ENCODE results near the gene BANP.
A peak's percentile ranks its signal among the peaks of the same experiment; 100 is the strongest.
"Not testable (repeated sequence)": the region's sequence is repeated elsewhere in the genome, so short reads cannot be mapped to it uniquely, and the experiment has no call there.

BANP gene

DNA sequence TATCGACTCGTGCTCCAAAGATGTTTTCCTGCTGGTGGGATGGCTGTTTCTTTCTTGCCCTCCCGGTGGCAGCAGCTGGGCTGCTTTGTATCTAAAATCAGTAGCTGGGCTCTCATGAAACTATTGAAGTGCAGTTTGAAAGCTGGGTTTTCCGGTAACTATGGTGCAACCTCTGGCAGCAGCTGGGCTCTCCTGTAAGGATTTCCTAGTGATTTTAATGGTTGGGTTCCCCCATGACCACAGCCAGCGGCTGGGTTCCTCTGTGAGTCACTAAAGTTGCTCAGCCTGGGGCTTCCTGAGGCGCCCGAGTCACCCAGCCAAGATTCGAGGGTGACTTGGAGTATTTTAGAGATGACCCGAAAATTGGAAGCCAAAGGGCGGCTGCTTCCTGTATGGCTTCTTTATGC, 73.9 kb downstream of the BANP start:
- H4K91ac ChIP-seq (ENCODE audit: low read depth, low read length); H4K8ac ChIP-seq (ENCODE audit: low read depth, low read length); H2BK120ac ChIP-seq (ENCODE audit: insufficient read depth, low read length, poor library complexity); H3K9ac ChIP-seq (ENCODE audit: low read length); H3K4ac ChIP-seq (ENCODE audit: low read depth, low read length); H3K4me2 ChIP-seq (ENCODE audit: low read length); H3K23ac ChIP-seq (ENCODE audit: low read length); H3K4me1 ChIP-seq (ENCODE audit: control insufficient read depth in 1 of 2, insufficient read depth in 2 of 2, low read length in 2 of 2); H3K4me3 ChIP-seq (ENCODE audit: low read depth, low read length); H2BK5ac ChIP-seq (ENCODE audit: low read depth, low read length, poor library complexity); H3K9me3 ChIP-seq (ENCODE audit: insufficient read depth, low read depth, low read length); H3K27ac ChIP-seq (ENCODE audit: low read depth, low read length); H3K14ac ChIP-seq (ENCODE audit: low read length); H3K27me3 ChIP-seq (ENCODE audit: insufficient read depth, low read length); H2AFZ ChIP-seq (ENCODE audit: insufficient read depth, low read length, poor library complexity); H3K79me2 ChIP-seq (ENCODE audit: control insufficient read depth, insufficient read depth, low read length, poor library complexity); H2BK12ac ChIP-seq (ENCODE audit: low read length); H2AK5ac ChIP-seq (ENCODE audit: low read length); H3K79me1 ChIP-seq (ENCODE audit: low read length); H4K12ac ChIP-seq (ENCODE audit: low read depth, low read length); H3K18ac ChIP-seq (ENCODE audit: low read length): not testable (repeated sequence)
- DNase-seq: peak; percentile 50 to 79
- H3K36me3 ChIP-seq (ENCODE audit: control insufficient read depth in 1 of 2, insufficient read depth in 2 of 2, low read length in 2 of 2): peaks cover 28 to 34% of the 10 kb centered on the region in 2 experiments
- no CpG with 5 or more reads among the region's 10 CpGs for WGBS (ENCODE audit: extremely low coverage, insufficient coverage, insufficient read length)

DNA sequence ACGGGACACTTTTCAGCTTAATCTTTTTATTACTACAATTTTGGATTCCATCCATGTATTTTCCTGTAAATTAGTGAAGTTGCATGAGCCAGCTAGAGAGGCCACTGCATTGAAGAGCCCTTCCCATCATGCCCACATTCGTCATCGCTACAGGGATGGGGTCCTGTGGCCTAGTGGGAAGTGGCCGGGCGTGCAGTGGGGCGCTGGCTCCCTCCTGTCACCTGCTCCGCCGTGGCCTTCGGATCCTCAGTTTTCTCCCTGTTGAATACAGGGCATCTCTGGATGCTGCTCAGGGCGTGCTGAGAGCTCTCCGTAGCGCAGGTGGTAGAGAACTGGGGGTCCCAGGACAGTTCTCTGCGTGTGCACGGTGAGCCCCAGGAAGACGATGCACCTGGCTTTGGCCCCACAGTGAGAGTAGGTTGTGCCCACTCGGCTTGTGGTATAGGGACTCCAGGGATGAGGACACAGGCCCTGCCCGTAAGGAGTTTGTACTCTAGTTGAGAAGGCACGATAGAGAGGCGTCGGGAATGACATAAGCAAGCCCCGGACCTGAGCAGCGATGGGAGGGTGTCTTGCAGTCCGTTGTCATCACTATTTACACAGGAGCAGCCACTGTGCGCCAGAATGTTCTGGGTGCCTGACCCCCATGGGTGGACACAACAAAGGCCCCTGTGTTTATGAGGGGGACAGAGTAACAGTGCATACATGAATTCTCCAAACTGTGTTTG, 74.8 kb downstream of the BANP start:
- not testable (repeated sequence) for H4K91ac ChIP-seq (ENCODE audit: low read depth, low read length); H2BK120ac ChIP-seq (ENCODE audit: insufficient read depth, low read length, poor library complexity); H2AFZ ChIP-seq (ENCODE audit: insufficient read depth, low read length, poor library complexity); H4K8ac ChIP-seq (ENCODE audit: low read depth, low read length); H3K27ac ChIP-seq (ENCODE audit: low read depth, low read length); H3K4ac ChIP-seq (ENCODE audit: low read depth, low read length); H3K14ac ChIP-seq (ENCODE audit: low read length); H3K9ac ChIP-seq (ENCODE audit: low read length); H3K4me3 ChIP-seq (ENCODE audit: low read depth, low read length); H2BK5ac ChIP-seq (ENCODE audit: low read depth, low read length, poor library complexity); H4K12ac ChIP-seq (ENCODE audit: low read depth, low read length); H3K18ac ChIP-seq (ENCODE audit: low read length); H3K23ac ChIP-seq (ENCODE audit: low read length); DNase-seq; H3K27me3 ChIP-seq (ENCODE audit: insufficient read depth, low read length); H3K4me2 ChIP-seq (ENCODE audit: low read length); H2AK5ac ChIP-seq (ENCODE audit: low read length); H3K79me1 ChIP-seq (ENCODE audit: low read length); H3K79me2 ChIP-seq (ENCODE audit: control insufficient read depth, insufficient read depth, low read length, poor library complexity); H2BK12ac ChIP-seq (ENCODE audit: low read length); H3K9me3 ChIP-seq (ENCODE audit: insufficient read depth, low read depth, low read length); H3K4me1 ChIP-seq (ENCODE audit: control insufficient read depth in 1 of 2, insufficient read depth in 2 of 2, low read length in 2 of 2)
- H3K36me3 ChIP-seq (ENCODE audit: control insufficient read depth in 1 of 2, insufficient read depth in 2 of 2, low read length in 2 of 2): peaks cover 23 to 31% of the 10 kb centered on the region in 2 experiments
- no CpG with 5 or more reads among the region's 24 CpGs for WGBS (ENCODE audit: extremely low coverage, insufficient coverage, insufficient read length)

DNA sequence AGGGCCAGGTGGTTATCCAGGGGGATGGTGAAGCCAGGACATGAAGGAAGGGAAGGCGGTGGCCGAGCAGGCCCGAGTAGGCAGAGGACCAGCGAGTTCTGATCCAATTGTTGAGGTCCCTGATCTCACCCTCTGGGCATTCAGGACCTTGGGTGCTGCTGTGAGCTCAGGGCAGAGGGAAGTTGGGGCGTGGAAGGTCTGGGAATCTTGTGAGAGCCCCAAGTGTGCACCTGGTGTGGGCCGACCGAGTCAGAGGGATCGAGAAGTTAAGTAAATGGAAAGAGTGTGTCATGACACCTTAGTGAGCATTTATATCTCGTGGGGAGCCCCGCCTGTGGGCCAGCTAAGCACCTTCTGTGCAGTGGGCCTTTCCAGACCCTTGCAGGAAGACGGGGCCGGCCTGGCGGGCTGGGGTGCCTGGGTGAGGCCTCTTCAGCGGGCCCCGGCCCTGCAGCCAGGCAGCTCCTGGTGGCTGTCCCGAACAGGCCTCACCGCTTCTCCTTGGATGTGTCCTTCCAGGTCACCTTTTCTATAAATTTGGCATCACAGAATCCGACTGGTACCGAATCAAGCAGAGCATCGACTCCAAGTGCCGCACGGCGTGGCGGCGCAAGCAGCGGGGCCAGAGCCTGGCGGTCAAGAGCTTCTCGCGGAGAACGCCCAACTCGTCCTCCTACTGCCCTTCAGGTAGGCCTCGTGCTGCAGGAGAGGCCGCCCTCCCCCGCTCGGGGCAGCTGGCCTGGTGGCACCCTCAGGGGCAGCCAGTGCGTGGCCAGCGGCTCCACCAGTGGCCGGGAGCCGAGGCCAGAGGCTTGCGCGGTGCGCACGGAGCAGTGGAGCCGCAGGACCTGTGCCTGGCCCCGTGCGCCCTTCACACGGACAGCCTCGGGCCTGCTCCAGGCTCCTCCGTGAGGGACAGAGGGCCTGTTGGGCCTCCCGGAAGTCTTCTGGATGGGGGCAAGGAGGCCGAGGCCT, 76.0 kb downstream of the BANP start:
- no peak overlapping the region for H2BK12ac ChIP-seq (ENCODE audit: low read length)
- H3K14ac ChIP-seq (ENCODE audit: low read length): no peak overlapping the region
- no peak overlapping the region for H3K23ac ChIP-seq (ENCODE audit: low read length)
- no peak overlapping the region for H3K4me2 ChIP-seq (ENCODE audit: low read length)
- no peak overlapping the region for H2BK120ac ChIP-seq (ENCODE audit: insufficient read depth, low read length, poor library complexity)
- no peaks in the 10 kb centered on the region for H3K9me3 ChIP-seq (ENCODE audit: insufficient read depth, low read depth, low read length)
- H2BK5ac ChIP-seq (ENCODE audit: low read depth, low read length, poor library complexity): no peak overlapping the region
- no peaks in the 10 kb centered on the region for H3K79me2 ChIP-seq (ENCODE audit: control insufficient read depth, insufficient read depth, low read length, poor library complexity)
- peaks cover 21 to 25% of the 10 kb centered on the region in 2 experiments for H3K36me3 ChIP-seq (ENCODE audit: control insufficient read depth in 1 of 2, insufficient read depth in 2 of 2, low read length in 2 of 2)
- H2AFZ ChIP-seq (ENCODE audit: insufficient read depth, low read length, poor library complexity): no peak overlapping the region
- H3K79me1 ChIP-seq (ENCODE audit: low read length): no peaks in the 10 kb centered on the region
- no peak overlapping the region for H3K4ac ChIP-seq (ENCODE audit: low read depth, low read length)
- H3K18ac ChIP-seq (ENCODE audit: low read length): no peak overlapping the region
- H3K27me3 ChIP-seq (ENCODE audit: insufficient read depth, low read length): no peaks in the 10 kb centered on the region
- no peak overlapping the region for H3K9ac ChIP-seq (ENCODE audit: low read length)
- peak overlapping the region; percentile 27 for H4K12ac ChIP-seq (ENCODE audit: low read depth, low read length)
- H3K4me3 ChIP-seq (ENCODE audit: low read depth, low read length): no peak overlapping the region
- DNase-seq: no peak
- H4K91ac ChIP-seq (ENCODE audit: low read depth, low read length): no peak overlapping the region
- no peak overlapping the region for H4K8ac ChIP-seq (ENCODE audit: low read depth, low read length)
- no peak overlapping the region for H2AK5ac ChIP-seq (ENCODE audit: low read length)
- no CpG with 5 or more reads among the region's 51 CpGs for WGBS (ENCODE audit: extremely low coverage, insufficient coverage, insufficient read length)
- no peak overlapping the region for H3K27ac ChIP-seq (ENCODE audit: low read depth, low read length)
- H3K4me1 ChIP-seq (ENCODE audit: control insufficient read depth in 1 of 2, insufficient read depth in 2 of 2, low read length in 2 of 2): peaks cover 0 to 7% of the 10 kb centered on the region in 2 experiments

DNA sequence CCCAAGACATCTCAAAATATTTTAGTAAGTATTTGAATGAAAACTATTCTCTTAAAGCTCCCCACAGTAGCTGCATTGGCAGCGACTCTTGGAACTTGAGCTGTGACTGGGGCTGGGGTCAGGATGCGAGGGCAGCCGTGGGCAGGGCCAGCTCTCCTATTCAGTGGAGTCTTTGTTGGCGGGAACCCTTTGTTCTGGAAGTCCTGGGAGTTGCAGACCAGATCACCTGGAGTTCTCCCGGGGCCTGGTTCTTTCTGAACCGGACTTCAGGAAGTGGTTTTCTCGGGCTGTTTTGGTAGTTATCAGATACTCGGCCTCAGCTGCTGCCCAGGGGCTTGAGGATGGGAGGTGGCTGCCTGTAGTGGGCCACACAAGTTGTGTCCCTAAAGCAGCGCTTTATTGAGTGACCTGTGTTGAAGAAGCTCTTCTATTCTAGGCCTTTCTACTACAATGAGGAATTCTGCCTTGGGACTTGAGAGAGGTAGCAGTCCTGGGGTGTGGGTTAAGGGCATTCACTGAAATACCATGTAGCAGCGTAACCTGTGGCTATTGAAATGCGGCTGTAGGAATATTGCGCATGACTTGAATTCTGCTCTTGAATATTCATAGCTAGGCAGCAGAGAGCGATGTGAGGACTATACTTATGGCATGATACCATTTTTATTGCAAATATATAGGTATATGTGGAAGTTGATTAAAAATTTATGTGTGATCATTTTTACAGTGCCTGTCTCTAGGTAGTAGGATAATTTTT, 77.1 kb downstream of the BANP start:
- not testable (repeated sequence) for H3K79me2 ChIP-seq (ENCODE audit: control insufficient read depth, insufficient read depth, low read length, poor library complexity); H3K18ac ChIP-seq (ENCODE audit: low read length); H3K4ac ChIP-seq (ENCODE audit: low read depth, low read length); H2AFZ ChIP-seq (ENCODE audit: insufficient read depth, low read length, poor library complexity); H3K79me1 ChIP-seq (ENCODE audit: low read length); H3K27ac ChIP-seq (ENCODE audit: low read depth, low read length); H3K9me3 ChIP-seq (ENCODE audit: insufficient read depth, low read depth, low read length); H2BK5ac ChIP-seq (ENCODE audit: low read depth, low read length, poor library complexity); H4K91ac ChIP-seq (ENCODE audit: low read depth, low read length); DNase-seq; H3K4me3 ChIP-seq (ENCODE audit: low read depth, low read length); H3K4me1 ChIP-seq (ENCODE audit: control insufficient read depth in 1 of 2, insufficient read depth in 2 of 2, low read length in 2 of 2); H3K14ac ChIP-seq (ENCODE audit: low read length); H3K27me3 ChIP-seq (ENCODE audit: insufficient read depth, low read length); H4K8ac ChIP-seq (ENCODE audit: low read depth, low read length); H2BK12ac ChIP-seq (ENCODE audit: low read length); H4K12ac ChIP-seq (ENCODE audit: low read depth, low read length); H3K23ac ChIP-seq (ENCODE audit: low read length); H2AK5ac ChIP-seq (ENCODE audit: low read length); H3K9ac ChIP-seq (ENCODE audit: low read length); H2BK120ac ChIP-seq (ENCODE audit: insufficient read depth, low read length, poor library complexity); H3K4me2 ChIP-seq (ENCODE audit: low read length)
- peaks cover 13 to 20% of the 10 kb centered on the region in 2 experiments for H3K36me3 ChIP-seq (ENCODE audit: control insufficient read depth in 1 of 2, insufficient read depth in 2 of 2, low read length in 2 of 2)
- WGBS (ENCODE audit: extremely low coverage, insufficient coverage, insufficient read length): no CpG with 5 or more reads among the region's 13 CpGs

Measured in trophoblast cell (in vitro differentiated cells and primary cell).